Subcutaneous adipose tissue (tissue), 4 donors: Measurements from ENCODE around the gene MRO. TPM values are rescaled to one million over a fixed set of nuclear protein-coding genes. Genes with fewer than 3 reads are reported as not detected.

ENCODE experiments used
- CTCF ChIP-seq: fragments of 450-650 bp; IDR thresholded peaks from one replicate; pipeline ENCODE4 v1.5.1; 2016; ENCODE audit warnings: low read depth, mild to moderate bottlenecking, control low read depth, antibody characterized with exemption, moderate library complexity
- total RNA-seq, 4 donors: library from RNA; depleted of rRNA; stranded (reverse); fragments of >200 nt; gene quantifications; one replicate each; pipeline ENCODE4 v1.1.0, GENCODE V29; 2016

Gene MRO
- total RNA-seq, 4 donors from 2014 or later = 0.49 to 3.2 (median 1.7) TPM

- no peak for TF ChIP-seq CTCF
Observed at GRCh38 chr18:50819027-50819727, 639 bp downstream of the MRO start.

- no peak for TF ChIP-seq CTCF
Observed at GRCh38 chr18:50816419-50817166, 3.2 kb downstream of the MRO start.

GRCh38 chr18:50814395-50814794 is 5.4 kb downstream of the MRO start:
- TF ChIP-seq CTCF = no peak

GRCh38 chr18:50813353-50813752 is 6.5 kb downstream of the MRO start:
- no peak for TF ChIP-seq CTCF

- no peak for TF ChIP-seq CTCF
Observed at GRCh38 chr18:50812834-50813233, 7.0 kb downstream of the MRO start.

GRCh38 chr18:50807176-50807575 is 12.6 kb downstream of the MRO start:
- TF ChIP-seq CTCF = no peak

- no peak for TF ChIP-seq CTCF
Observed at GRCh38 chr18:50806208-50806616, 13.6 kb downstream of the MRO start.
